Epithelial cell of esophagus (primary cell): ENCODE measurements around the gene SHCBP1.

Experiments
- DNase-seq: peaks from one replicate; pipeline ENCODE4 v3.0.0; 2010; ENCODE audit warnings: low read depth
- H3K4me3 ChIP-seq: 2 replicates; pipeline ENCODE4 v1.5.1; 2011; ENCODE audit warnings: mild to moderate bottlenecking, low read length, control low read depth
- TF ChIP-seq, protein P1 (sequence below): IDR thresholded peaks from 2 replicates; pipeline ENCODE4 v1.5.1; 2011; ENCODE audit warnings: low read depth, mild to moderate bottlenecking, low read length, control low read depth, inconsistent platforms; ENCODE audit not compliant: insufficient read depth; ENCODE audit errors: missing control alignments

SHCBP1 gene

DNA sequence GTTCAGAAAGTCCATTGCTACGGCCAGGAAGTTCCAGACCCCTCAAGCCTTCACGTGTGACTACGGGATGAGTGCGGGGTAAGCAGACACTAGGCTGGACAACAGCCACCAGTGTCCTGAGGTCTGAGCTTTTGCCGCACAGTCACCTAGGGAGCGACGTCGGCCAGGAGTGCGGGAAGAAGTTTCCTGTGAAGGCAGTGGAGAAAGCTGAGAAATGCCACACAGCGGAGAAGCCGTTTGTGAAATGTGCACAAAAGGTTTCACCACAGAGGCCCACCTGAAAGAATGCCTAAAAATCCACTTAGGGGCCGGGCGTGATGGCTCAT, 47.4 kb downstream of the SHCBP1 start:
- DNase-seq, result no peak
- no peak overlapping the region for H3K4me3 ChIP-seq
- TF ChIP-seq, protein P1, sequence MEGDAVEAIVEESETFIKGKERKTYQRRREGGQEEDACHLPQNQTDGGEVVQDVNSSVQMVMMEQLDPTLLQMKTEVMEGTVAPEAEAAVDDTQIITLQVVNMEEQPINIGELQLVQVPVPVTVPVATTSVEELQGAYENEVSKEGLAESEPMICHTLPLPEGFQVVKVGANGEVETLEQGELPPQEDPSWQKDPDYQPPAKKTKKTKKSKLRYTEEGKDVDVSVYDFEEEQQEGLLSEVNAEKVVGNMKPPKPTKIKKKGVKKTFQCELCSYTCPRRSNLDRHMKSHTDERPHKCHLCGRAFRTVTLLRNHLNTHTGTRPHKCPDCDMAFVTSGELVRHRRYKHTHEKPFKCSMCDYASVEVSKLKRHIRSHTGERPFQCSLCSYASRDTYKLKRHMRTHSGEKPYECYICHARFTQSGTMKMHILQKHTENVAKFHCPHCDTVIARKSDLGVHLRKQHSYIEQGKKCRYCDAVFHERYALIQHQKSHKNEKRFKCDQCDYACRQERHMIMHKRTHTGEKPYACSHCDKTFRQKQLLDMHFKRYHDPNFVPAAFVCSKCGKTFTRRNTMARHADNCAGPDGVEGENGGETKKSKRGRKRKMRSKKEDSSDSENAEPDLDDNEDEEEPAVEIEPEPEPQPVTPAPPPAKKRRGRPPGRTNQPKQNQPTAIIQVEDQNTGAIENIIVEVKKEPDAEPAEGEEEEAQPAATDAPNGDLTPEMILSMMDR, result no peak

DNA sequence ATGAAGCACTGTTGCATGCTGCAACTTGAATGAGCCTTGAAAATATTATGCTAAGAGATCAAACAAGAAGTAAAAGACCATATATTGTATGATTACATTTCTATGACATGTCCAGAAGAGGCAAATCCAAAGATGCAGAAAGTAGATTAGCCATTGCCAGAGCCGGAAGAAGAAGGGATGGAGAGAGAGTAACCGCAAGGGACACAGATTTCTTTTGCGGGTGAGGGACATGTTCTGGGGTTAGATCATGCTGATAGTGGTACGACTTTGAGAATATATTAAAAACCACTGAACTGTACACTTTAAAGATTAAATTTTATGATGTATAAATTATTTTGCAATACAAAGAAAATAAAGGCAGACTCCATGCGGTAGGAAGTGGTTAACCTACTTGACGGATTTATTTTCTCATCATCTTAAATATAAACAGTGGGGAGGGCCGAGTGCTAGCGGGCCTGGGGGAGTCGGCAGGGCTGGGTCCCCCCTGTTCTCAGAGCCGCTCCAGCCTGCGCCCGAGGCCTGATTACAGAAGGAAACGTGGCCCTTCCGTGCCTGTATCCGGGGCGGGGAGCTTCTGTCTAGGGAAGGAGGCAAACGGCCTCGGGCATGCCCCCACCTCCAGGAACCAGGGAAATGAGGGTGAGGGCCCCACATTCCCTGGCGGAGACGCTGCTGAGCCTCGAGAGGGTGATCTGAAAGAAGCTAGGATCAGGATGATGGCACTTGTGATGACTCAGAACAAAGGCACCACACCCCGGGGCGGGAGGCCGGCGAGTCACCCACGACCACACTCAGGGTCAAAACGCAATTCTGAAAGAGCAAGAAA, 48.0 kb downstream of the SHCBP1 start:
- H3K4me3 ChIP-seq, result no peak overlapping the region
- TF ChIP-seq, protein P1, result no peak

DNA sequence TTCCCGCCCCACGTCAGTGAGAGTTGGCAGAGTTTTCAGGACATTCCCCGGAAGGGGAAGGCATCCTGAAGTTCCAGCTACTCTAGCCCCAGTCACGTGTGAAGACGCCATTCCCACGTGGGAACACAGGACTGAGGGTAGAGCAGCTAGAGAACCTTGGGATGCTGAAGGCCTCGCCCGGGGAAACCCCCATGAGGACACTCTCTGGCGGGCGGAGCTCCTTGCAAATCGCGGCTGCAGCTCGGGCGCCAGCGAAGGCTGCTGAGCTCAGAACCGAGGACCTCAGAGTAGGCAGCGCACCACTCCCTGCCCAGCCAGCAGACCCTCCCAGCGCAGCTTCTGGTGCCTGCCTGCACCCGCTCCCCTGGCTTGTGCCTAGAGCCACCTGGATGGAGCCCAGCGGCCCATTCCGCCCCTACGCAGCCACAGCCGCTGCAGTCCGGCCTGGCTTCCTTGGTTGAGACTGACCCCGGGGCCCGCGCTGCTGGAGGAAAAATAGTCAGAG, 51.9 kb downstream of the SHCBP1 start:
- no peak for DNase-seq
- no peak overlapping the region for H3K4me3 ChIP-seq
- TF ChIP-seq, protein P1, result no peak

More for the DNA sequence above, 48.0 kb downstream of the SHCBP1 start:
- DNase-seq, result peak; percentile 51

DNA sequence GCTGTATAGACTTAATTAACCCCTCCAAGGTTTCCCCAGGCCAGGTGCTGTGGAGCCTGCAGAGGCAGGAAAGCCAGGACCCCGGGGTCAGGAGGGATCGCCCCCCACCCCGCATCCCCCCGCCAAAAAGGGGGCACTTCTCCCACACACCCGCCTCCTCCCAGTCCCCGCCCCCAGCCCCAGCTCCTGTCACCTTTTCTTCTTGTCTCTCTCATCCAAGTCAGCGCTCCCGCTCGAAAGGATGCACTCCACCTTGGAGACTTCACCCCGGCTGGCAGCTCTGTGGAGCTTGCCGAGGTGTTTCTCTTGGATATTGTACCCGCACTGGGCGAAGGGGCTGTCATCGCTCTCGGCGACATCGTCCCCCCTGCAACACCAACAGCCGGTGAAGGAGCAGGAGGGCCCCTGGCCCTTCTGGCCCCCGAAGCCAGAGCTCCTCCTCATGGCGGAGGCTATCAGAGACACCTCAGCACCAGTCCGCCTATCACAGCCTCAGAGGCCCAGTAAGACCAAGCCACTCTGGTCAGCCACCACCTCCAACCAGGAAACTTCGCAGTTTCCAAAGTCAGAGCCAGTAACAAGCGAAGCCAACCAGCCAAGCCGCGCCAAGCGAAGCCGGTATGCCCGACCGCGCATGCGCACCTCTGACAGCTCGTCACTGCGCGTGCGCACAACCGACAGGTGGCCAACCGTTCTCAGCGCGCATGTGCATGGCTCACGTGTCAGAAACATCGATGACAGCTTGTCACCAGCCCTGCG, 52.5 kb downstream of the SHCBP1 start:
- TF ChIP-seq, protein P1, result no peak
- H3K4me3 ChIP-seq, result no peak overlapping the region
- no peak for DNase-seq

DNA sequence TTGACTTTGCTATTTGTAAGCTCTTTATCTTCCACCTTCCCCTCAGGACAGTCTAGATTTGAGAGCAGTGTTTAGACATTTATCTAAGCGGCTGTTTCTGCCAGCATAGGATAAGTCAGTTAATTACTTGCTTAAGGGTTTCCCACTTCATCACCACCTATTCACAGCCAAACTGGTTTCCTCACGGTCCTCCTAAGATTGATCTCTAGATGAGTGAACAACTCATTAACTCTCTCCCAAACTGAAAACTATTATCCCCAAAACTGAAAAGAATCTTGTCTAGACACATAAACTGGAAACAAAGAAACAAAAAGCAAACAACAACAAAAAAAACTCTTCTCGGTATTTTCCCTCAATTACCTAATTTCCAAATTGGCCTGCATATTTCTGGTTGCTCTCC, 58.2 kb downstream of the SHCBP1 start:
- no peak overlapping the region for H3K4me3 ChIP-seq
- TF ChIP-seq, protein P1, result no peak
- DNase-seq, result no peak

DNA sequence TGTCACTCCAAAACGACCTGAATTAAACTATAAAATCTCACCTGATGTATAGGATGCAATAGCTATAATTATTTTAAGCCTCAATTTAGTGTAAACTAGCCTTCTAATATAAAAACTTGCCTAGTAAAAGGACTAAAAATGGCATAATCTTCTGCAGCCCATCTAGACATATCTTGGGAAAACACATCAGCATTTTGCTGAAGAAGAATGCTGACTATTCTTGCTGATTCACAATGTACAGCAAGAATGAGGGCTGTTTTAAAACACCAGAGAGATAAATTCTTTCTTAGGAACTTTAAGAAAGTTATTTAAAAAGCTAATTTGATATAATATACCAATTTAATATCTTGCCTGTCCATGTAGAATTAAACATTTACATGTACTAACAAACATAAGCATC, 63.2 kb downstream of the SHCBP1 start:
- TF ChIP-seq, protein P1, result no peak
- H3K4me3 ChIP-seq, result no peak overlapping the region
- no peak for DNase-seq
